OCI-LY1 (cell line): ENCODE results near the gene DUSP12.

ENCODE experiments used
- H2AFZ ChIP-seq: fragments of 200-600 bp; sonication (generic), shearing (Covaris generic); 2 replicates; pipeline ENCODE4 v1.6.0; 2014; ENCODE audit warnings: antibody characterized with exemption, mild to moderate bottlenecking, low read length
- H3F3A ChIP-seq: fragments of 200-600 bp; sonication (generic), shearing (Covaris generic); 2 replicates; pipeline ENCODE4 v1.6.0; 2014; ENCODE audit warnings: mild to moderate bottlenecking, antibody characterized with exemption, low read length, moderate library complexity; ENCODE audit not compliant: insufficient read depth
- H3K27ac ChIP-seq: fragments of 200-600 bp; sonication (generic); 2 replicates; pipeline ENCODE4 v1.5.1; 2014; ENCODE audit warnings: low read length, mixed run types, mild to moderate bottlenecking, low read depth; ENCODE audit not compliant: poor library complexity, severe bottlenecking
- H3K27me3 ChIP-seq: fragments of 200-600 bp; sonication (generic); 2 replicates; pipeline ENCODE4 v1.6.0; 2014; ENCODE audit warnings: antibody characterized with exemption, mild to moderate bottlenecking, low read length, moderate library complexity; ENCODE audit not compliant: insufficient read depth
- H3K36me3 ChIP-seq: fragments of 200-600 bp; sonication (generic); 2 replicates; pipeline ENCODE4 v1.6.1; 2014; ENCODE audit warnings: mild to moderate bottlenecking, antibody characterized with exemption, low read length, moderate library complexity, mixed read lengths; ENCODE audit not compliant: insufficient read depth
- H3K4me1 ChIP-seq: fragments of 200-600 bp; sonication (generic); 2 replicates; pipeline ENCODE4 v1.5.1; 2014; ENCODE audit warnings: mild to moderate bottlenecking, low read length, moderate library complexity; ENCODE audit not compliant: insufficient read depth, severe bottlenecking
- H3K4me2 ChIP-seq: fragments of 200-600 bp; sonication (generic), shearing (Covaris generic); 2 replicates; pipeline ENCODE4 v1.6.1; 2014; ENCODE audit warnings: low read length
- H3K4me3 ChIP-seq: fragments of 200-600 bp; sonication (generic); 2 replicates; pipeline ENCODE4 v1.5.1; 2014; ENCODE audit warnings: low read length, low read depth, mild to moderate bottlenecking, mixed read lengths; ENCODE audit not compliant: poor library complexity, severe bottlenecking
- H3K79me2 ChIP-seq: fragments of 200-600 bp; shearing (Covaris generic); 2 replicates; pipeline ENCODE4 v1.6.1; 2016; ENCODE audit warnings: mixed run types, low read length, mixed read lengths; ENCODE audit not compliant: insufficient read depth
- H3K9ac ChIP-seq: fragments of 200-600 bp; sonication (generic), shearing (Covaris generic); 2 replicates; pipeline ENCODE4 v1.6.1; 2014; ENCODE audit warnings: mild to moderate bottlenecking, low read length, mixed read lengths
- H3K9me2 ChIP-seq: fragments of 200-600 bp; sonication (generic), shearing (Covaris generic); 2 replicates; pipeline ENCODE4 v1.6.1; 2014; ENCODE audit warnings: low read depth, mild to moderate bottlenecking, low read length, mixed read lengths
- H3K9me3 ChIP-seq: fragments of 200-600 bp; shearing (Covaris generic); 2 replicates; pipeline ENCODE4 v1.6.1; 2014; ENCODE audit warnings: low read length, mixed read lengths
- H4K20me1 ChIP-seq: fragments of 200-600 bp; sonication (generic), shearing (Covaris generic); 2 replicates; pipeline ENCODE4 v1.6.0; 2016; ENCODE audit warnings: mild to moderate bottlenecking, low read length; ENCODE audit not compliant: insufficient read depth
- EZH2 ChIP-seq: fragments of 200-600 bp; sonication (generic), shearing (Covaris generic); IDR thresholded peaks from 2 replicates; pipeline ENCODE4 v1.8.0; 2017; ENCODE audit warnings: borderline replicate concordance, mixed run types, mild to moderate bottlenecking, antibody characterized with exemption, low read length, moderate library complexity, mixed read lengths
- TF ChIP-seq, protein P1 (sequence below): fragments of 200-600 bp; sonication (generic), shearing (Covaris generic); IDR thresholded peaks from 2 replicates; pipeline ENCODE4 v1.5.1; 2017; ENCODE audit warnings: mild to moderate bottlenecking, antibody characterized with exemption, low read length, moderate library complexity, mixed read lengths

The DUSP12 gene

DNA sequence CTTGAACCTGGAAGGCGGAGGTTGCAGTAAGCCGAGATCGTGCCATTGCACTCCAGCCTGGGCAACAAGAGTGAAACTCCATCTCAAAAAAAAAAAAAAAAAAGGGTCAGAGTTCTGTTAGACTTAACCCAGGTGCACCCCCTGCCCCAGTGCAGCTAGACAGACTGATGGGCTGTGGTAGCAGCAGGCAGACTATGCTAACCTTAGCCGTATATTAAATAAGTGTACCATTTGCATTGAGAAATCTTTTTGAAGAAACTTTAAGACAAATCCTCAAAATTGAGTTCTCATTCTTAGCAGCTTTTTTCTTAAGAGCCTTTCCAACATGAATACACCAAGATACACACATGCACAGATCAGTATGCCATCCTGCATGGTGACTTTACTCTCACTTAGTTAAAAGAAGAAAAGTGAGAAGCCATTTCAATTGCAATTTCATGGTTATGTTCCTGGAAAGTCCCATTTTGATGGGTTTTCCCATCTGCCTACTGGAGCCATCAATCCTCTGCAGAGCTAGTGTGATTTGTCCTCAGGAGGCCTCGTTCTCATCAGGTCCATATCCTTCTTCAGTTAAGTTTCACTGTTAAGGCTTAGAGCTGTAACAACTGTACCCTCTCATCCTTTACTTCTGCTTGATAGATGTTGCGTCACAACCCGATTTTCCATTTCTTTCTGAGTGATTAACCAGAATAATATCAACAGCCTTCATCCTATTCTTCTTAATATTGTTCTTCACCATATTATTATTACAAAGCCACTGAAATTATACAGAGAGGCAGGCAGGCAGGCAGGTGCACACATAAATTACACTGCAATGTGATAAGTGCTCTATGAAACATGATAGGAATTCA, 21.0 kb upstream of the DUSP12 start:
- H3K9me3 ChIP-seq, result no peaks in the 10 kb centered on the region
- no peaks in the 10 kb centered on the region for H3K27me3 ChIP-seq
- no peak overlapping the region for H3K4me3 ChIP-seq
- no peaks in the 10 kb centered on the region for H3K79me2 ChIP-seq
- H3K36me3 ChIP-seq, result peaks cover 12% of the 10 kb centered on the region; the same call in 1 of the 2 replicates
- no peaks in the 10 kb centered on the region for H3K9me2 ChIP-seq
- no peak overlapping the region for H3K9ac ChIP-seq
- no peak for TF ChIP-seq EZH2
- TF ChIP-seq, protein P1, sequence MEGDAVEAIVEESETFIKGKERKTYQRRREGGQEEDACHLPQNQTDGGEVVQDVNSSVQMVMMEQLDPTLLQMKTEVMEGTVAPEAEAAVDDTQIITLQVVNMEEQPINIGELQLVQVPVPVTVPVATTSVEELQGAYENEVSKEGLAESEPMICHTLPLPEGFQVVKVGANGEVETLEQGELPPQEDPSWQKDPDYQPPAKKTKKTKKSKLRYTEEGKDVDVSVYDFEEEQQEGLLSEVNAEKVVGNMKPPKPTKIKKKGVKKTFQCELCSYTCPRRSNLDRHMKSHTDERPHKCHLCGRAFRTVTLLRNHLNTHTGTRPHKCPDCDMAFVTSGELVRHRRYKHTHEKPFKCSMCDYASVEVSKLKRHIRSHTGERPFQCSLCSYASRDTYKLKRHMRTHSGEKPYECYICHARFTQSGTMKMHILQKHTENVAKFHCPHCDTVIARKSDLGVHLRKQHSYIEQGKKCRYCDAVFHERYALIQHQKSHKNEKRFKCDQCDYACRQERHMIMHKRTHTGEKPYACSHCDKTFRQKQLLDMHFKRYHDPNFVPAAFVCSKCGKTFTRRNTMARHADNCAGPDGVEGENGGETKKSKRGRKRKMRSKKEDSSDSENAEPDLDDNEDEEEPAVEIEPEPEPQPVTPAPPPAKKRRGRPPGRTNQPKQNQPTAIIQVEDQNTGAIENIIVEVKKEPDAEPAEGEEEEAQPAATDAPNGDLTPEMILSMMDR, result no peak
- H2AFZ ChIP-seq, result no peak overlapping the region
- no peak overlapping the region for H3K4me2 ChIP-seq
- no peaks in the 10 kb centered on the region for H3F3A ChIP-seq
- peaks cover 43% of the 10 kb centered on the region for H3K4me1 ChIP-seq
- H3K27ac ChIP-seq, result peak overlapping the region; percentile 79
- no peaks in the 10 kb centered on the region for H4K20me1 ChIP-seq

DNA sequence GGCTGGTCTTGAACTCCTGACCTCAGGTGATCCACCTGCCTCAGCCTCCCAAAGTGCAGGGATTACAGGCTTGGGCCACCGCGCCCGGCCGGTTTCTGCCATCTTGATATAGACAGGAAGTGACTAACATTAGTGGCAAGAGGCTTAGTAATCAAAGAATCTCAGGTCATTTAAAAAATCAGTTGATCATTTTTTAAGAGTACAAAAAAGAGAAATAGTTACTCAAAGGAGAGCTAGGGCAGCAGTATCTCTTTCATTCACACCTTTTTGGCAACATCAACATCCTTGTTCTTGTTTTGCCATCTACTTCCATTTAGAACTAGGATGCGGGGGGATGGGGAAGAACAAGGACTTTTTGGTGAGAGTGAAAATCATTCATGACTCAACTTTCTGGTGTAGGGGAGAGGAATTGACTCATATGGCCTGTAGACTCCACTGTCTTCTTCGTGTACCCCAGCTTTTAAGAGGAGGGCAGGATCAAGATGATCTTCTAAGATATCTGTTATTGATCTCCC, 19.5 kb upstream of the DUSP12 start:
- Histone ChIP-seq H3K9ac (no peak overlapping the region), H3K27ac (no peak overlapping the region), H3K4me2 (no peak overlapping the region), H4K20me1 (no peaks in the 10 kb centered on the region), H2AFZ (no peak overlapping the region), H3K4me1 (peaks cover 28% of the 10 kb centered on the region), H3K36me3 (peaks cover under 1% of the 10 kb centered on the region; the same call in 1 of the 2 replicates), H3K79me2 (no peaks in the 10 kb centered on the region), H3K9me3 (no peaks in the 10 kb centered on the region), H3K27me3 (no peaks in the 10 kb centered on the region), H3K9me2 (no peaks in the 10 kb centered on the region), H3K4me3 (no peak overlapping the region), H3F3A (no peaks in the 10 kb centered on the region)
- TF ChIP-seq, protein P1, result no peak
- no peak for TF ChIP-seq EZH2

DNA sequence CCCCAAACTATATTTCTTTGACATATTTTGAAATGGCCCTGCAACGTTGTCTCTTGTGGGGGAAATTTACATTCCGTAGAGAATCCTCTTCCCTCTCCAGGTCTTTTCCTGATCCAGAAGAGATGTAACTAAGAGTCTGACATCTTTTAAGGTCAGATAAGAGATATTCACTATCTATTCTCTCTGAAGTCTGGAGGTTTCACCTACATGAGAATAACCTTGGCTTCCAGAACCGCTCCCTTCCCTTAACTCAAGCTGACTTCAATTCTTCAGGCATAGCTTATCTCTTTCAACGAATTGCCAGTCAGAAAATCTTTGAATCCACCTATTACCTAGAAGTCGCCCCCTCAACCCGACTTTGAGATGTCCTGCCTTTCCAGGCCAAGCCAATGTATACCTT, 18.3 kb upstream of the DUSP12 start:
- H3K27me3 ChIP-seq, result no peaks in the 10 kb centered on the region
- H3K27ac ChIP-seq, result no peak overlapping the region
- no peak overlapping the region for H3K4me2 ChIP-seq
- H3K4me1 ChIP-seq, result peaks cover 17% of the 10 kb centered on the region
- H4K20me1 ChIP-seq, result no peaks in the 10 kb centered on the region
- no peak overlapping the region for H2AFZ ChIP-seq
- H3K36me3 ChIP-seq, result no peaks in the 10 kb centered on the region
- H3K9me3 ChIP-seq, result no peaks in the 10 kb centered on the region
- H3F3A ChIP-seq, result no peaks in the 10 kb centered on the region
- H3K4me3 ChIP-seq, result no peak overlapping the region
- TF ChIP-seq, protein P1, result no peak
- no peak for TF ChIP-seq EZH2
- no peak overlapping the region for H3K9ac ChIP-seq
- no peaks in the 10 kb centered on the region for H3K9me2 ChIP-seq
- H3K79me2 ChIP-seq, result no peaks in the 10 kb centered on the region
